Stimulated activated CD8-positive, alpha-beta memory T cell treated with anti-CD3 and anti-CD28 coated beads, Interleukin-7, amount 100 ng/mL, for 4 hours (primary cell): ENCODE results near the gene GPC2.
"Not testable (repeated sequence)": the region's sequence is repeated elsewhere in the genome, so short reads cannot be mapped to it uniquely, and the experiment has no call there.

Experiments
- DNase-seq, 2 donors: peaks; one replicate each; pipeline ENCODE4 v3.0.0-alpha.2; 2020; ENCODE audit warnings: low read depth in 2 of 2

The GPC2 gene

DNA sequence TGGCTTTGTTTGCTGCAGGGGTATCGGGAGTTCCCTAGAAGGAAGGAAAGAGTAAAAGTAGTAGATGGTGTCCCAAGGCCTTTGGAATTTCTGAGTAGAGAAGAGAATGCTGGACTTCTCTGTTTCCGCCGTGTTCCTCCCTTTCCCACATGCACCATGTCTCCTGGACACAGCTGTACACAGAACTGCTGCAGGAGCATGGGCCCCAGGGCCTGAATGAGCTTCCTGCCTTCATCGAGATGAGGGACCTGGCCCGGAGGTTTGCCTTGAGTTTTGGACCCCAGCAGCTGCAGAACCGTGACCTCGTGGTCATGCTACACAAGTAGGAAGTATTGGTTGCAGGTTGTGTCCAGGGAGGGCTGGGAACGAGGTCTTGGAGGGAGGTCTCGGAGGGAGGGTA is 27.3 kb upstream of the GPC2 start:
- DNase-seq, result no peak

DNA sequence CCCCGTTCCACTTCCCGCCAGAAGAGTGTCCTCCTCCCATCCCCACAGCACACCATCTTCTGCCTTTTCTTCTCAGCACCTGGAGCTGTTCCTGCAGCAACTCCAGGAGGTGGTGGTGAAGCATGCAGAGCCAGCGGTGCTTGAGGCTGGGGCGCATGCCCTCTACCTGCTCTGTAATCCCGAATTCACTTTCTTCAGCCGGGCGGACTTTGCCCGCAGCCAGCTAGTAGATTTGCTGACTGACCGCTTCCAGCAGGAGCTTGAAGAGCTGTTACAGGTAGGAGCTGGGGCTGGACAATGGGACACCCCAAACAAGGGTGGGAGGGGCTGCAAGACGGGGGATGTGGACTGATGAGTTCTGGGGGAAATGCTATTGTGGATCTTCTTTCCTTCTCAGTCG is 23.5 kb upstream of the GPC2 start:
- DNase-seq, result no peak

GRCh38 chr7:100198266-100198665 is 21.1 kb upstream of the GPC2 start:
- no peak for DNase-seq

DNA sequence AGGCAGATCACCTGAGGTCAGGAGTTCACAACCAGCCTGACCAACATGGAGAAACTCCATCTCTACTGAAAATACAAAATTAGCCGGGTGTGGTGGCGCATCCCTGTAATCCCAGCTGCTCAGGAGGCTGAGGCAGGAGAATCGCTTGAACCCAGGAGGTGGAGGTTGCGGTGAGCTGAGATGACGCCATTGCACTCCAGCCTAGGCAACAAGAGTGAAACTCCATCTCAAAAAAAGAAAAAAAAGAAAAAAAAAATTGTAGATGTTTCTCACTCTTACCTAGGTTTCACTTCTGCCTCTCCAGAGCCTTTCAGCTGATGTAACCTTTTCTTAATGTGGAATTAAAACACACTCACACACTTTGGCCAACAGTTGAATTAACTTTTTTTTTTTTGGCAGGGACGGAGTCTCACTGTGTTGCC is 18.7 kb upstream of the GPC2 start:
- not testable (repeated sequence) for DNase-seq

DNA sequence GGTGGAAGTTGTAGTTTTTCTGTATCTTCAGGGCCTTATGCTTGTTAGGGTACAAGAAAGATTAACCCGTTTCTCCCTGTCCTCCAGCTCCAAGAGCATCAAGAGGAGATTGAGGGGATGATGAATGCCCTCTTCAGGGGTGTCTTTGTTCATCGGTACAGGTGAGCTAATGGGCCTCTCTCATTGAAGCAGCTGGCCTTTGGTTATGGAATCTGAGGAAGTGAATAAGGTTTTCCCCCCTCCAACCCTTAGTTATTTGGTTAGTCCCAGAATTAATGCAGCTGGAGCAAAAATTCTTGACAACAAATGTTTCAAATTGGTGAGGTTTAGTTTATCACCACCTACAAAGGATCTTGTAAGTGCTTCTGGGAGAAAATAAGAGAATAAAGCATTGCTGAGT is 18.0 kb upstream of the GPC2 start:
- DNase-seq, result no peak

- no peak for DNase-seq
Measured at GRCh38 chr7:100192969-100193368, 15.8 kb upstream of the GPC2 start.

- DNase-seq, result not testable (repeated sequence)
Measured at GRCh38 chr7:100192281-100192862, 15.2 kb upstream of the GPC2 start.

GRCh38 chr7:100191775-100192174 is 14.6 kb upstream of the GPC2 start:
- no peak for DNase-seq

- no peak for DNase-seq
Measured at GRCh38 chr7:100190048-100190711, 13.0 kb upstream of the GPC2 start.

- DNase-seq, result no peak
Measured at GRCh38 chr7:100189061-100189460, 11.9 kb upstream of the GPC2 start.

DNA sequence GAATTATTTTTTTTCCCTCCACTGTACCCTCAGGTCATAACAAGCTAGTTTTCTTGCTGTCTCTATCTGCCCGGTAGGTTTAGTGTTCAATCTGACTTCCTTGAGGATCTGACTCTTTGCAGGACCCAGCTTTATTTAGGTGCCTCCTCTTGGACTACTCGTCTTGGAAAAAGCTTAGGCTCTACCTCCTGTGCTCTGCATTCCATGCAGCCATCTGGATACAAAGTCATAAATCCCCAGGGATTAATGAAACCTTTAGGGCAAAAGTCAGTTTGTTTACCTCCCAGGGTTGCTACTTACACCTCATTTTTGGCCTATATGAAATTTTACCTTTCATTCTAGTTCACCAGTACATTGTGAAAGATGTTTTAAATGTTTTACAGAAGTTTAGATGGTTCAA is 8.5 kb upstream of the GPC2 start:
- no peak for DNase-seq

GRCh38 chr7:100183090-100183489 is 5.9 kb upstream of the GPC2 start:
- DNase-seq, result not testable (repeated sequence)

DNA sequence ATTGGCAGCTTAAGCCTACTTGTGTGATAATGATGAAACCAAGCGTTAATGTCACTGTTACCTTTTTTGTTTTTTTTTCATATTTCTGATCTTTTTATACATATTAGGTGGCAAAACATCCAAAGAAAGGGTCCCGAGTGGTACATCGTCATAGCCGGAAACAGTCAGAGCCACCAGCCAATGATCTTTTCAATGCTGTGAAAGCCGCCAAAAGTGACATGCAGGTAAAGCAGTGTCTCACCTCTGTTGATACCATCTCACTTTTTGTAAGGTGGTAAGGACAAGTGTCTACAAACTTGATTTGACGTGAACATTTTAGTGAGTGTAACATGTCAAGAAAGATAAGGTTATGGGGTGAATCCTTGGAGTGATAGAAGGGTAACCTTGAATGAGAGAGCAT is 5.4 kb upstream of the GPC2 start:
- DNase-seq, result not testable (repeated sequence)

GRCh38 chr7:100180084-100180483 is 2.9 kb upstream of the GPC2 start:
- not testable (repeated sequence) for DNase-seq

DNA sequence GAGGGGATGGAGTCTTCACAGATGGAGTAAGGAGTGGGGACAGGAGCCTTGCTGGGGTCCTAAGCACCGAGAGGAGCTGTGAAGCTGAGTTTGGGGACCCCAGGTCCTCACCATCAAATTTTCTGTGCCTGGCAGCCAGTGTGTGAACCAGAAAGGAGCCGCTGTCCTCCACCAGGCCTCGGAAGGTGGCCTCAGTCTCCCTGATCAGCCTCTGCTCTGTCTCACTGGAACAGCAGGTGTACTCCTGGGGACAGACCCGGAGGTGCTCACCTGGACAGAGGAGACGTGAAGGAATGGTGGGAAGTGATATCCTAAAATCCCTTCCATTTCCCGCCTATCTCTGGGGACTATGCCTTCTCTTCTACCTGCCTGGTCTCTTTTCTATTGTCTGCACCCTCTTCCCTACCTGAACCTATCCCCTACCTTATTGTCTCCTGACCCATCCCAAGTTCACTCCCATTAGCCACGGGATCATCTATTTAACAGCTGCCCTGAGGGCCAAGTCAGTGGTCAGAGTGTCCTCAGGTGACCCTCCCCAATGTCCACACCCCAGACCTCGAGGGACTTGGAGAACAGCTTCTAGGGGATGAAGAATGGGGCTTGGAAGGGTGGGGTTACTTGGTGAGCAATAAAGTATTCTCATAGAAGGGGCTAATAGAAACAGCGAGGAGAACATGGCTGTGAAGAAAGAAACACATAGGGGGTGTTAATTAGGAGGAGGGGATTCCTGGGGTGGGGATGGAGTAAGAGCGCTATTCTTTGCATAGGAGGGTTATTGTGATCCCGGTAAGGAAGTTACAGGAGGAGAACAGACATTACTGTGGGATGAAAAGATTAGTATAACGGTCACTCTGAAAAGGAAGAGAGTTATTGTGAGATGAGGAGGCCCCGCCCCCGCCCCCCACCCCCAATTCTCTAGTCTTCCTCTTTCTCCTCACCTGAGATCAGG is 811 bp downstream of the GPC2 start:
- no peak for DNase-seq

DNA sequence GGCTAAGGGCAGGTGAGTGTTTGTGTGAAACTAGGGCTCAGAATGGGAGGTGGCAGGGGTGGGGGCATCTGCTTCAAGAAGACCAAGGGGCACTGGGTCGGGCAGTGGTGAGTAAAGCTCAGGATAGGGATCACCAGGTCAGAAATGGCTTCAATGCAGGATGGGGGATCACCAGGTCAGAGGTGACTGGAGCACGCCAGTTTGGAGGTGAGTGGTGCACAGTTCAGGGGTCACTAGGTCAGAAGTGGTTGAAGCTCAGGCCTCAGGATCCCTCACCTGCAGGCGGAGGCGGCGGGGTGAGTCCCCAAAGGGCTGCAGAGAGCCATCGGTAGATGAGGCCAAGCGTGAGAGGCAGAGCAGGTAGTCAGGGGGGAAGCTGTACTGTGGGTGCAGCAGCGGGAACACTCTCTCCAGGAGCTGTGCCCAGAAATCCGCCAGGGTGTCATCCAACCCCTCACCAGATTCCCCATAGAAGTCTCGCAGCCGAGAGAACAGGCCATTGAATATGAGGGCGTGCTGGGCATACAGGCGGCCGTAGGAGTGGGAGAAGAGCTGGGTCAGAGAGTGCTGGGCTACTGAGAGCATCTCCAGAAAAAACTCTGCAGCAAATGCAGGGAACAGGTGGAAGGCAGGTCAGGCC is 1.8 kb downstream of the GPC2 start:
- DNase-seq, result no peak

GRCh38 chr7:100174582-100174981 is 2.6 kb downstream of the GPC2 start:
- DNase-seq, result no peak

DNA sequence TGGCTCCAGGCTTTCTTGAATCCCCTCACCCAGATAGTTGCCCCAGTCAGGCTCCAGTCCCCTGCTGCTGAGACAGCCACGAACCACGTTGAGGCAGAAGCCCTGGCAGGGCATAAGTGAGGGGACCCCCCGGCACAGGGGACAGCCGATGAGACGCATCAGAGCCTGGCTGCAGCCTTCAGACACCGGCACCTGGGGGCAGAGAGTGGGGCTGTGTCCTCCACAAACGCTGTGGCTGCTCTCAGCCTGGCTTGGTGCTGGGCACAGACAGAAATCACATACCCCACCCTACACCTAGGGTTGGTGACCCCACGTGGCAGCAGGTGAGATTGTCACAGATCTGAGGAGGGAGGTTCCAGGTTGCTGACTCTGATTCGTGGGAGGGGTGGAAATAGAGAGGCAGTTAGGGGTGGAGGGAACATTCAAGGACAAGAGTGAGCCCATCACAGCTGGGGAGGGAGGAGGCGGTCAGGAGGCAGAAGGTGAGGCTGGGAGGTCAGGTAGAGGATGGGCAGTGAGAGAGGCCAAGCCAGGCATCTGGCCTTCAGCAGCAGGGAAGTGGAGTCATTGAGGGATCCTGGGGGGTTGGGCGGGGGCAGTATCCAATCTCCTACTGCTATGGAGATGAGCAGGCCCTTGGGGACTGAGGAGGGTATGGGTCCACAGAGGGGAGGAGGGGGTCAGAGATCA is 3.2 kb downstream of the GPC2 start:
- DNase-seq, result no peak

DNA sequence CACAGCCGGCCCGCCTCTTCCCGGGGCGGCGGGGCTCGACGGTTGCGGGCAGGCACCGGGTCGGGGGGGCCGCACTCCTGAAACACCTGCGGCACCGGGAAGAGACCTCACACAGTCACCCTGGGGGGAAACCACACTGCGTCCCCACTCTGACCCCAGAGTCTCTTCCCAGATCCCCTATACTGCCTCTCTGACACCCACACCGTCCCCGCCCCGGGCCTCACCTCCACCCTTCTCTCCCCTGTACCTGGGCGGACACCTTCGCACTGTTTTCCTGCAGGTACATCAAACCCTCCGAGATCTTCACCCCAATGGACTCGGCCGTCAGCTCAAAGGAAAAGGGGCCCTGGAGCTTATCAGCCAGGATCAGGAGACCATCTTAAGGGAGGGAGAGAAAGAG is 5.3 kb downstream of the GPC2 start:
- DNase-seq, result no peak

DNA sequence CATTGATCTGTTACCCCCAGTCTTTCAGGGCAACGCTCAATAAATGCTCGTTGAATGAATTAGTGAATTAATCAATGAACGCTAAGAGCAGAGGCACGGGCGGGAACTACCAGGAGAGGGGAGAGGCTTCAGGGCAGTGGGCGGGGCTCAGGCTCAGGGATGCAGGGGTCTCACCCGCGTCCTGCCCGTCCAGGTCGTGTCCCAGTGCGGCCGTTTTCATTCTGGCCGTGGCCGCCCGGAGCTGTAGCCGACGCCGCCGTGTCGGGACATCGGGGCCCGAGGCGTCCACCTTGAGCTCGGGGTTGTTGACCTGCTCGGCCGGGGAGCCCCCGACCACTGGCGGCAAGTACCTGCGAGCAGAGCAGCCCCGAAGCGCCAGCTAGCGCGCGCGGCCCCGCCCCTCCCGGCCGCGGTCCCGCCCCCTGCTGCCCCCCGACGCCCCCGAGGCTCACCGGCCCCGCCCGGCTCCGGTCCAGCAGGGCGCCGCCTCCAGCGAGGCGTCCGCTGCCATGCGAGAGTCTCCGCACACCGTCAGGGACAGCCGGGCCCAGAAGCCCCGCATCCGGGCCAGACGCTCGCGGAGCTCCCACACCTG is 6.0 kb downstream of the GPC2 start:
- peak in 1 of 2 donors; percentile 31 for DNase-seq
